Testis (tissue), 2 donors: Measurements from ENCODE around the gene UNC93B1.

Experiments used
- CTCF ChIP-seq, 3 experiments: fragments of 450-650 bp in 2 of 3; fragments of 200-600 bp in 1 of 3; sonication (generic) in 1 of 3; IDR thresholded peaks; one replicate each; pipeline ENCODE4 v1.5.1; 2016 to 2019; ENCODE audit warnings: antibody characterized with exemption in 3 of 3, mild to moderate bottlenecking in 2 of 3, moderate library complexity in 1 of 3
- POLR2A ChIP-seq: fragments of 450-650 bp; IDR thresholded peaks from one replicate; pipeline ENCODE4 v1.6.1; 2017; ENCODE audit warnings: antibody characterized with exemption, mild to moderate bottlenecking, moderate library complexity

DNA sequence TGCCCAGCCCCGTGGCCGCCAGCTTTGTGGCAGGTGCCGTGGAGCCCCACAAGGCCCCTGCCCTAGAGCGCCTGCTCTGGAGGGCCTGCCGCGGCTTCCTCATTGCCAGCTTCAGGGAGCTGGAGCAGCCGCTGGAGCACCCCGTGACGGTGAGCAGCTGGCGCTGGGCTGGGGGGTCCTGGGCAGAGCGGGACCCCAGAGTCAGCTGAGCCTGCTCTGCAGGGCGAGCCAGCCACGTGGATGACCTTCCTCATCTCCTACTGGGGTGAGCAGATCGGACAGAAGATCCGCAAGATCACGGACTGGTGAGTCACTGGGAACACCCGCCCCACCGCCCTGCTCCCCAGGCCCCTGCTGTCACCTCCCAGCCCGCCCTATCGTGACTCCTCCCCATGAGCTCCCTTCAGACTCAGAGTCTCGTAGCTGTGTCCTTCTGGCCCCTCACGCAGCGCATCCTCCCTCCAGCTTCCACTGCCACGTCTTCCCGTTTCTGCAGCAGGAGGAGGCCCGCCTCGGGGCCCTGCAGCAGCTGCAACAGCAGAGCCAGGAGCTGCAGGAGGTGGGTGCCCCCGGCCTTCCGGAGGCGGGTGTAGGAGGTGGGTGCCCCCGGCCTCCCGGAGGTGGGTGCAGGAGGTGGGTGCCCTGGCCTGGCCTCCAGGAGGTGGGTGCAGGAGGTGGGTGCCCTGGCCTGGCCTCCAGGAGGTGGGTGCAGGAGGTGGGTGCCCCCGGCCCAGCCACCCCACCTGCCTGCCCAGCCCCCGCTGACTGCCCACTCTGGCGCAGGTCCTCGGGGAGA is 39.6 kb upstream of the UNC93B1 start:
- TF ChIP-seq POLR2A (no peak), CTCF (IDR thresholded peaks at IDR 0.05) (no peak)
